GM23338 (cell line): ENCODE measurements around the gene ST3GAL4. TPM values are rescaled to one million over a fixed set of nuclear protein-coding genes. Genes with fewer than 3 reads are reported as not detected.

ENCODE experiments used
- ATAC-seq: fragments of 200-7000 bp; cut with Tn5 transposase; 3 replicates; pipeline ENCODE4 v1.9.1; 2020
- DNase-seq: peaks from one replicate; pipeline ENCODE4 v3.0.0-alpha.2; 2015; ENCODE audit warnings: low spot score
- H2AFZ ChIP-seq: fragments of 200-600 bp; sonication (generic); 2 replicates; pipeline ENCODE4 v1.8.0; 2016; ENCODE audit warnings: antibody characterized with exemption, mild to moderate bottlenecking, moderate library complexity
- H3F3A ChIP-seq: fragments of 200-600 bp; sonication (generic); replicated peaks from 2 replicates; pipeline ENCODE4 v1.8.0; 2017; ENCODE audit warnings: antibody characterized with exemption, mixed run types, low read depth
- H3K27ac ChIP-seq: fragments of 200-600 bp; sonication (generic); 2 replicates; pipeline ENCODE4 v1.6.1; 2016; ENCODE audit warnings: low read depth
- H3K27me3 ChIP-seq: fragments of 200-600 bp; sonication (generic); 2 replicates; pipeline ENCODE4 v1.8.0; 2016; ENCODE audit warnings: mild to moderate bottlenecking, mixed run types, moderate library complexity; ENCODE audit not compliant: insufficient read depth
- H3K36me3 ChIP-seq: fragments of 200-600 bp; sonication (generic); 2 replicates; pipeline ENCODE4 v1.8.0; 2016; ENCODE audit warnings: mild to moderate bottlenecking; ENCODE audit not compliant: insufficient read depth
- H3K4me1 ChIP-seq: fragments of 200-600 bp; sonication (generic); 2 replicates; pipeline ENCODE4 v1.8.0; 2016; ENCODE audit warnings: mild to moderate bottlenecking, moderate library complexity; ENCODE audit not compliant: insufficient read depth
- H3K4me2 ChIP-seq: fragments of 200-600 bp; sonication (generic); 2 replicates; pipeline ENCODE4 v1.7.1; 2017; ENCODE audit warnings: mixed run types
- H3K4me3 ChIP-seq: fragments of 200-600 bp; sonication (generic); 2 replicates; pipeline ENCODE4 v1.6.1; 2016; ENCODE audit warnings: mixed run types
- H3K79me2 ChIP-seq: fragments of 200-600 bp; sonication (generic); replicated peaks from 2 replicates; pipeline ENCODE4 v1.8.0; 2017; ENCODE audit warnings: mild to moderate bottlenecking; ENCODE audit not compliant: insufficient read depth
- H3K9me2 ChIP-seq: fragments of 200-600 bp; sonication (generic); 2 replicates; pipeline ENCODE4 v1.8.0; 2017; ENCODE audit not compliant: insufficient read depth
- H4K20me1 ChIP-seq: fragments of 200-600 bp; sonication (generic); replicated peaks from 2 replicates; pipeline ENCODE4 v1.8.0; 2017; ENCODE audit warnings: mild to moderate bottlenecking; ENCODE audit not compliant: insufficient read depth
- H3K27ac Mint-ChIP-seq: 2 replicates; pipeline ENCODE4 v1.8.0; 2020; ENCODE audit warnings: inconsistent platforms, mild to moderate bottlenecking, moderate library complexity, mixed read lengths
- H3K27me3 Mint-ChIP-seq: 3 replicates; pipeline ENCODE4 v1.8.0; 2022; ENCODE audit warnings: low read depth, mild to moderate bottlenecking, moderate library complexity, mixed read lengths, inconsistent platforms; ENCODE audit not compliant: insufficient read depth, poor library complexity
- H3K36me3 Mint-ChIP-seq: 3 replicates; pipeline ENCODE4 v1.8.0; 2021; ENCODE audit warnings: low read depth, mild to moderate bottlenecking, inconsistent platforms, moderate library complexity, mixed read lengths
- H3K4me1 Mint-ChIP-seq: 3 replicates; pipeline ENCODE4 v1.8.0; 2020; ENCODE audit warnings: mild to moderate bottlenecking, inconsistent platforms, mixed read lengths
- H3K4me3 Mint-ChIP-seq: 3 replicates; pipeline ENCODE4 v1.8.0; 2021; ENCODE audit warnings: moderate library complexity, mild to moderate bottlenecking, inconsistent platforms, mixed read lengths
- H3K9me3 Mint-ChIP-seq: 3 replicates; pipeline ENCODE4 v1.8.0; 2020; ENCODE audit warnings: moderate library complexity, mild to moderate bottlenecking, inconsistent platforms, mixed read lengths
- CREB1 ChIP-seq: fragments of 250-450 bp; sonication (Bioruptor Pico); IDR thresholded peaks from 2 replicates; pipeline ENCODE4 v1.5.0; 2020; ENCODE audit warnings: low read depth, mild to moderate bottlenecking, moderate library complexity
- EZH2 ChIP-seq: fragments of 200-600 bp; sonication (generic); IDR thresholded peaks from one replicate; pipeline ENCODE4 v1.8.0; 2017; ENCODE audit warnings: antibody characterized with exemption, mild to moderate bottlenecking, low read depth; ENCODE audit not compliant: unreplicated experiment
- EZH2phosphoT487 ChIP-seq: fragments of 200-600 bp; sonication (generic); IDR thresholded peaks from one replicate; pipeline ENCODE4 v1.8.1; 2018; ENCODE audit warnings: antibody characterized with exemption; ENCODE audit not compliant: unreplicated experiment
- JUNB ChIP-seq: IDR thresholded peaks from one replicate; pipeline ENCODE4 v1.6.1; 2016; ENCODE audit warnings: antibody characterized with exemption; ENCODE audit not compliant: unreplicated experiment
- NANOG ChIP-seq: IDR thresholded peaks from 2 replicates; pipeline ENCODE4 v1.6.1; 2016; ENCODE audit warnings: antibody characterized with exemption, borderline replicate concordance
- POLR2AphosphoS5 ChIP-seq: IDR thresholded peaks from 2 replicates; pipeline ENCODE4 v1.6.1; 2016; ENCODE audit warnings: antibody characterized with exemption, low read depth
- ZNF114 ChIP-seq: fragments of 250-450 bp; sonication (Bioruptor Pico); IDR thresholded peaks from 2 replicates; pipeline ENCODE4 v1.5.0; 2020; ENCODE audit warnings: mild to moderate bottlenecking, moderate library complexity
- ZNF331 ChIP-seq: fragments of 250-450 bp; sonication (Bioruptor Pico); IDR thresholded peaks from 2 replicates; pipeline ENCODE4 v1.5.0; 2020; ENCODE audit warnings: low read depth, mild to moderate bottlenecking, moderate library complexity
- polyA plus RNA-seq: library from polyadenylated mRNA; unstranded; fragments of >200 nt; fragmentation: Nextera tagmentation; extraction: Ambion mirVana; gene quantifications from 2 replicates; pipeline ENCODE4 v1.2.1, GENCODE V29; 2016
- total RNA-seq: library from RNA; depleted of rRNA; stranded (reverse); fragments of >200 nt; shearing (Covaris generic); gene quantifications from 2 replicates; pipeline ENCODE4 v1.2.3, GENCODE V29; 2014
- TF ChIP-seq, protein P1 (sequence below): IDR thresholded peaks from 2 replicates; pipeline ENCODE4 v1.6.1; 2016; ENCODE audit warnings: antibody characterized with exemption
- TF ChIP-seq, protein P2 (sequence below): IDR thresholded peaks from one replicate; pipeline ENCODE4 v1.6.1; 2018; ENCODE audit warnings: antibody characterized with exemption; ENCODE audit not compliant: unreplicated experiment
- TF ChIP-seq, protein P3 (sequence below), 2 experiments: fragments of 200-600 bp in 1 of 2; sonication (generic) in 1 of 2; conservative IDR thresholded peaks; 2 replicates each; pipeline versions ENCODE4 v1.5.1 to v1.6.1; 2016 to 2017; ENCODE audit warnings: antibody characterized with exemption in 2 of 2, low read depth in 2 of 2, mild to moderate bottlenecking in 2 of 2, moderate library complexity in 1 of 2

The ST3GAL4 gene
- total and polyA plus RNA-seq, 2 experiments from 2014 or later = 10.1 to 28.0 TPM

DNA sequence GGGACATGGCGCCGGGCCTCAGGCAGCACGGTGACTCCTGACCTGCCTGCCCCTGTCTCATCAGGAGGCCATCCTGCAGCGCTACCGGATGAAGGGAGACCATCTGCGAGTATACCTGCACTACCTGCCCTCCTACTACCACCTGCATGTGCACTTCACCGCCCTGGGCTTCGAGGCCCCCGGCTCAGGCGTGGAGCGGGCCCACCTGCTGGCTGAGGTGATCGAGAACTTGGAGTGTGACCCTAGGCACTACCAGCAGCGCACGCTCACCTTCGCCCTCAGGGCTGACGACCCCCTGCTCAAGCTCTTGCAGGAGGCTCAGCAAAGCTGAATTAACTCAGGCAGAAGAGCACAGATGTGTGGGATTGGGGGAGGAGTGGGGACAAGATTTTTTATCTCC lies 10.2 kb upstream of the ST3GAL4 start (continued):
- TF ChIP-seq, protein P1, sequence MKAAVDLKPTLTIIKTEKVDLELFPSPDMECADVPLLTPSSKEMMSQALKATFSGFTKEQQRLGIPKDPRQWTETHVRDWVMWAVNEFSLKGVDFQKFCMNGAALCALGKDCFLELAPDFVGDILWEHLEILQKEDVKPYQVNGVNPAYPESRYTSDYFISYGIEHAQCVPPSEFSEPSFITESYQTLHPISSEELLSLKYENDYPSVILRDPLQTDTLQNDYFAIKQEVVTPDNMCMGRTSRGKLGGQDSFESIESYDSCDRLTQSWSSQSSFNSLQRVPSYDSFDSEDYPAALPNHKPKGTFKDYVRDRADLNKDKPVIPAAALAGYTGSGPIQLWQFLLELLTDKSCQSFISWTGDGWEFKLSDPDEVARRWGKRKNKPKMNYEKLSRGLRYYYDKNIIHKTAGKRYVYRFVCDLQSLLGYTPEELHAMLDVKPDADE = no peak
- TF ChIP-seq NANOG (no peak), CREB1 (CRISPR knock-in tag) (no peak), ZNF331 (CRISPR knock-in tag) (no peak), JUNB (no peak), EZH2 (no peak), EZH2phosphoT487 (no peak), ZNF114 (CRISPR knock-in tag) (no peak)
- TF ChIP-seq, protein P2, sequence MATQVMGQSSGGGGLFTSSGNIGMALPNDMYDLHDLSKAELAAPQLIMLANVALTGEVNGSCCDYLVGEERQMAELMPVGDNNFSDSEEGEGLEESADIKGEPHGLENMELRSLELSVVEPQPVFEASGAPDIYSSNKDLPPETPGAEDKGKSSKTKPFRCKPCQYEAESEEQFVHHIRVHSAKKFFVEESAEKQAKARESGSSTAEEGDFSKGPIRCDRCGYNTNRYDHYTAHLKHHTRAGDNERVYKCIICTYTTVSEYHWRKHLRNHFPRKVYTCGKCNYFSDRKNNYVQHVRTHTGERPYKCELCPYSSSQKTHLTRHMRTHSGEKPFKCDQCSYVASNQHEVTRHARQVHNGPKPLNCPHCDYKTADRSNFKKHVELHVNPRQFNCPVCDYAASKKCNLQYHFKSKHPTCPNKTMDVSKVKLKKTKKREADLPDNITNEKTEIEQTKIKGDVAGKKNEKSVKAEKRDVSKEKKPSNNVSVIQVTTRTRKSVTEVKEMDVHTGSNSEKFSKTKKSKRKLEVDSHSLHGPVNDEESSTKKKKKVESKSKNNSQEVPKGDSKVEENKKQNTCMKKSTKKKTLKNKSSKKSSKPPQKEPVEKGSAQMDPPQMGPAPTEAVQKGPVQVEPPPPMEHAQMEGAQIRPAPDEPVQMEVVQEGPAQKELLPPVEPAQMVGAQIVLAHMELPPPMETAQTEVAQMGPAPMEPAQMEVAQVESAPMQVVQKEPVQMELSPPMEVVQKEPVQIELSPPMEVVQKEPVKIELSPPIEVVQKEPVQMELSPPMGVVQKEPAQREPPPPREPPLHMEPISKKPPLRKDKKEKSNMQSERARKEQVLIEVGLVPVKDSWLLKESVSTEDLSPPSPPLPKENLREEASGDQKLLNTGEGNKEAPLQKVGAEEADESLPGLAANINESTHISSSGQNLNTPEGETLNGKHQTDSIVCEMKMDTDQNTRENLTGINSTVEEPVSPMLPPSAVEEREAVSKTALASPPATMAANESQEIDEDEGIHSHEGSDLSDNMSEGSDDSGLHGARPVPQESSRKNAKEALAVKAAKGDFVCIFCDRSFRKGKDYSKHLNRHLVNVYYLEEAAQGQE = no peak
- TF ChIP-seq, protein P3, sequence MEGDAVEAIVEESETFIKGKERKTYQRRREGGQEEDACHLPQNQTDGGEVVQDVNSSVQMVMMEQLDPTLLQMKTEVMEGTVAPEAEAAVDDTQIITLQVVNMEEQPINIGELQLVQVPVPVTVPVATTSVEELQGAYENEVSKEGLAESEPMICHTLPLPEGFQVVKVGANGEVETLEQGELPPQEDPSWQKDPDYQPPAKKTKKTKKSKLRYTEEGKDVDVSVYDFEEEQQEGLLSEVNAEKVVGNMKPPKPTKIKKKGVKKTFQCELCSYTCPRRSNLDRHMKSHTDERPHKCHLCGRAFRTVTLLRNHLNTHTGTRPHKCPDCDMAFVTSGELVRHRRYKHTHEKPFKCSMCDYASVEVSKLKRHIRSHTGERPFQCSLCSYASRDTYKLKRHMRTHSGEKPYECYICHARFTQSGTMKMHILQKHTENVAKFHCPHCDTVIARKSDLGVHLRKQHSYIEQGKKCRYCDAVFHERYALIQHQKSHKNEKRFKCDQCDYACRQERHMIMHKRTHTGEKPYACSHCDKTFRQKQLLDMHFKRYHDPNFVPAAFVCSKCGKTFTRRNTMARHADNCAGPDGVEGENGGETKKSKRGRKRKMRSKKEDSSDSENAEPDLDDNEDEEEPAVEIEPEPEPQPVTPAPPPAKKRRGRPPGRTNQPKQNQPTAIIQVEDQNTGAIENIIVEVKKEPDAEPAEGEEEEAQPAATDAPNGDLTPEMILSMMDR (conservative IDR thresholded peaks at IDR 0.05; ENCODE audit: low read depth in 2 of 2) = no peak

DNA sequence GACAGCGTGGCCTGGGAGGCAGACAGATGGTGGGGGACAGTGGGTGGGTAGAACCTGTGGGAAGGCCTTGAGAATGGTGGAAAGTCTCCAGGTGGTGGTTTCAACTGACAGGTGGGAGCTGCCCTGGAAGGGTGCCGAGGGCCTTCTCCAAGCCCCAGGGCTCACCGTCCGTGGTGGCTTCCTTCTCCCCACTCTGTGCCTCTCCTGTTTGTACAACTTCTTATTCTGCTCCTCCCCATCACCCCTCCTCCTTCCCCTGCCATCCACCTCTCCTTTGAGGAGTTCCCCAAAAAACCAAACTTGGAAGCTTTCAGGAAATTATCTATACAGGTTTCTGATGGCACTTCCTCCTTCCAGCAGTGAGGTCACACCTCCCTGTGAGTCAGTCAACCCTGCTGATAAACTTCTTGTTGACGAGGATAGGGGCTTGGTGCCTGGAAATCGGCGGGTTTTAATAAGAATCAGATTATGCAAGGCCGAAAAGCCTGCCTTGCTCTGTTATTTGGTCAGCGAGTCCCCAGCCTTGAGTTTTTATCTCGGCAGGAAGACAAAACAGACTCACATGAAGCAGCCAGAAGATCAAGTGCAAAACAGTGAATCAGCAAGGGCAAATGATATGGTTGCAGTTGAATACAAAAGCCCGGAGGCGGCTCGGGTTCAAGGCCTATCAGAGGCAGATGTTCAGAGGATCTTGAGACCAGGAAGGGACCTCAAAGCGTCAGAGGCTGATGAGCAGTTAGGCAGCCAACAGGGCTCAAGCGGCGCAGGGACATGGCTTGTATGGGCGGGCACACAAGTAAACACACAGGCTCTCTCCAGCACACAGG lies 9.5 kb upstream of the ST3GAL4 start:
- Histone ChIP-seq H3K79me2 (peaks cover 12% of the 10 kb centered on the region), H3K36me3 (0 out of 2 replicates have a peak, but pooled peaks cover 5% of the 10 kb centered on the region), H3K27me3 (no peaks in the 10 kb centered on the region), H2AFZ (no peak overlapping the region), H3F3A (0 out of 2 replicates have a peak, but pooled peaks cover 5% of the 10 kb centered on the region), H3K4me3 (no peak overlapping the region), H3K4me1 (peaks cover 24% of the 10 kb centered on the region), H3K27ac (peak overlapping the region; percentile 39; the same call in 1 of the 2 replicates), H3K9me2 (no peaks in the 10 kb centered on the region), H3K4me2 (peak overlapping the region; percentile 51; the same call in 1 of the 2 replicates), H4K20me1 (peaks cover 9% of the 10 kb centered on the region)
- peaks cover 46% of the 10 kb centered on the region for H3K4me1 Mint-ChIP-seq
- DNase-seq (no peak), ATAC-seq (no peak; the same call in 2 of the 3 replicates)
- peaks cover 30% of the 10 kb centered on the region for H3K36me3 Mint-ChIP-seq
- peaks cover 14% of the 10 kb centered on the region for H3K27me3 Mint-ChIP-seq
- peak overlapping the region; percentile 18; the same call in 1 of the 3 replicates for H3K4me3 Mint-ChIP-seq
- H3K27ac Mint-ChIP-seq = peak overlapping the region; percentile 73; the same call in 1 of the 2 replicates
- no peaks in the 10 kb centered on the region; the same call in 2 of the 3 replicates for H3K9me3 Mint-ChIP-seq
- TF ChIP-seq, protein P1 = no peak
- TF ChIP-seq ZNF114 (CRISPR knock-in tag) = no peak
- no peak; the same call in 1 of the 2 replicates for TF ChIP-seq POLR2AphosphoS5
